ENCODE results near the gene SLC25A13.

SLC25A13 gene

GRCh38 chr7:96329241-96329640, 7.3 kb upstream of the SLC25A13 start:
- TF ChIP-seq, protein P1, sequence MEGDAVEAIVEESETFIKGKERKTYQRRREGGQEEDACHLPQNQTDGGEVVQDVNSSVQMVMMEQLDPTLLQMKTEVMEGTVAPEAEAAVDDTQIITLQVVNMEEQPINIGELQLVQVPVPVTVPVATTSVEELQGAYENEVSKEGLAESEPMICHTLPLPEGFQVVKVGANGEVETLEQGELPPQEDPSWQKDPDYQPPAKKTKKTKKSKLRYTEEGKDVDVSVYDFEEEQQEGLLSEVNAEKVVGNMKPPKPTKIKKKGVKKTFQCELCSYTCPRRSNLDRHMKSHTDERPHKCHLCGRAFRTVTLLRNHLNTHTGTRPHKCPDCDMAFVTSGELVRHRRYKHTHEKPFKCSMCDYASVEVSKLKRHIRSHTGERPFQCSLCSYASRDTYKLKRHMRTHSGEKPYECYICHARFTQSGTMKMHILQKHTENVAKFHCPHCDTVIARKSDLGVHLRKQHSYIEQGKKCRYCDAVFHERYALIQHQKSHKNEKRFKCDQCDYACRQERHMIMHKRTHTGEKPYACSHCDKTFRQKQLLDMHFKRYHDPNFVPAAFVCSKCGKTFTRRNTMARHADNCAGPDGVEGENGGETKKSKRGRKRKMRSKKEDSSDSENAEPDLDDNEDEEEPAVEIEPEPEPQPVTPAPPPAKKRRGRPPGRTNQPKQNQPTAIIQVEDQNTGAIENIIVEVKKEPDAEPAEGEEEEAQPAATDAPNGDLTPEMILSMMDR (IDR thresholded peaks at IDR 0.05): no peak

GRCh38 chr7:96328016-96328415, 6.1 kb upstream of the SLC25A13 start:
- TF ChIP-seq, protein P1 (IDR thresholded peaks at IDR 0.05): no peak

DNA sequence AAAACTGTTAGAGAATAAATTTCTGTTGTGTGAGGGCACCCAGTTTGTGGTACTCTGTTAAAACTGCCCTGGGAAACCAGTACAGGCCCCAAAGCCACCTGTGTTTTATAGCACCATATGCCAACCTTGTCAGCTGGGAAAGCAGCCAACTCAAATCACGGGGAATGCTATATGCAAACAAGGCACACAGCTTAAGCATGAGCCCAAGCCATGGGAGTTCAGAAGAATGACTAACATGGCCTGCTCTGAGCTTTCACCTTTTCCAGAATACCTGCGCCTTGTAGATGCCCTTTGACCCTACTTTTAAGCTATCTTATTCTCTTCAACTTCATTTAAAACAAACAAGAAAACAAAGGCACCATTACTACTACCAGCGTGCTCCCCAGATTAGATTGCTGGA, 5.5 kb upstream of the SLC25A13 start:
- TF ChIP-seq, protein P1 (IDR thresholded peaks at IDR 0.05): no peak

DNA sequence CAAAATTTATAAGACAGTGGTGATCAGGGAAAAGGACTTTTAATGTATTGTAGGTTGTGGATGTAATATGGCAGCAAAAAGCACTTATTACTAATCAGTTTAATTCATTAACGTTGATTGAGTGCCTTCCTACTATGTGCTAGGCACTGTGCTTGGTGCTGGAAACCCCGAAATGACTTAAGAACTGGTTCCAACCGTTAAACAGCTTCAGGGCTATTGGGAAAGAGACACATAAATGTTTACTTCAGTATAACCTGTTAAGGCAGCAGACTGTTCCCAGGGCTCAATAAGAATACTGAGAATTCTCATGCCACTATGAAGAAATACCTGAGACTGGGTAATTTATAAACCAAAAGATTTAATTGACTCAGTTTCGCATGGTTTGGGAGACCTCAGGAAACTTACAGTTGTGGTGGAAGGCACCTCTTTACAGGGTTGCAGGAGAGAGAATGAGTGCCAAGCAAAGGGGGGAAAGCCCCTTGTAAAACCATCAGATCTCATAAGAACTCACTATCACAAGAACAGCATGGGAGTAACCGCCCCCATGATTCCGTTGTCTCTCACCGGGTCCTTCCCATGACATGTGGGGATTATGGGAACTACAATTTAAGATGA, 1.1 kb upstream of the SLC25A13 start:
- TF ChIP-seq, protein P1 (IDR thresholded peaks at IDR 0.05): no peak

- TF ChIP-seq, protein P1 (IDR thresholded peaks at IDR 0.05): no peak
These were observed 436 bp upstream of the SLC25A13 start for GRCh38 chr7:96322373-96322695.

GRCh38 chr7:96321031-96321657, 754 bp downstream of the SLC25A13 start:
- TF ChIP-seq, protein P1 (IDR thresholded peaks at IDR 0.05): no peak

- TF ChIP-seq, protein P1 (IDR thresholded peaks at IDR 0.05): no peak
These were observed 1.5 kb downstream of the SLC25A13 start for GRCh38 chr7:96320442-96320841.

- TF ChIP-seq, protein P1 (IDR thresholded peaks at IDR 0.05): no peak
These were observed 2.5 kb downstream of the SLC25A13 start for GRCh38 chr7:96319439-96319838.

All from LNCAP (cell line).